Right atrium auricular region (tissue), 2 donors: ENCODE results near the gene ADAMTS2. TPM values are rescaled to one million over a fixed set of nuclear protein-coding genes. Genes with fewer than 3 reads are reported as not detected.

Source experiments
- DNase-seq: peaks from one replicate; pipeline ENCODE4 v3.0.0-alpha.2; 2019; ENCODE audit warnings: low spot score
- H3K27ac ChIP-seq, 2 donors: fragments of 200-600 bp; sonication (generic); 1 replicate in 1 of 2; 2 replicates in 1 of 2; pipeline ENCODE4 v1.5.1; 2016 to 2019
- H3K27me3 ChIP-seq, 2 donors: fragments of 200-600 bp; sonication (generic); one replicate each; pipeline versions ENCODE4 v1.5.1 to v1.6.0; 2017 to 2019
- H3K36me3 ChIP-seq: fragments of 200-600 bp; sonication (generic); one replicate; pipeline ENCODE4 v1.5.1; 2016
- H3K4me1 ChIP-seq, 2 donors: fragments of 200-600 bp; sonication (generic); one replicate each; pipeline versions ENCODE4 v1.5.1 to v1.6.0; 2017 to 2019
- H3K4me3 ChIP-seq, 2 donors: fragments of 200-600 bp; sonication (generic); 1 replicate in 1 of 2; 2 replicates in 1 of 2; pipeline ENCODE4 v1.5.1; 2017 to 2019; ENCODE audit warnings: mild to moderate bottlenecking in 1 of 2, moderate library complexity in 1 of 2
- H3K9me3 ChIP-seq, 2 donors: fragments of 200-600 bp; sonication (generic); one replicate each; pipeline ENCODE4 v1.5.1; 2019
- total RNA-seq, 2 donors: library from RNA; depleted of rRNA; stranded (reverse); fragments of >200 nt; gene quantifications; one replicate each; pipeline ENCODE4 v1.1.0, GENCODE V29; 2016
- TF ChIP-seq, protein P1 (sequence below), 2 donors: fragments of 200-600 bp; sonication (generic); IDR thresholded peaks; one replicate each; pipeline ENCODE4 v1.5.1; 2019; ENCODE audit warnings: antibody characterized with exemption in 2 of 2

The ADAMTS2 gene
- total RNA-seq, 2 donors from 2014 or later, result 13.6 to 13.7 TPM

DNA sequence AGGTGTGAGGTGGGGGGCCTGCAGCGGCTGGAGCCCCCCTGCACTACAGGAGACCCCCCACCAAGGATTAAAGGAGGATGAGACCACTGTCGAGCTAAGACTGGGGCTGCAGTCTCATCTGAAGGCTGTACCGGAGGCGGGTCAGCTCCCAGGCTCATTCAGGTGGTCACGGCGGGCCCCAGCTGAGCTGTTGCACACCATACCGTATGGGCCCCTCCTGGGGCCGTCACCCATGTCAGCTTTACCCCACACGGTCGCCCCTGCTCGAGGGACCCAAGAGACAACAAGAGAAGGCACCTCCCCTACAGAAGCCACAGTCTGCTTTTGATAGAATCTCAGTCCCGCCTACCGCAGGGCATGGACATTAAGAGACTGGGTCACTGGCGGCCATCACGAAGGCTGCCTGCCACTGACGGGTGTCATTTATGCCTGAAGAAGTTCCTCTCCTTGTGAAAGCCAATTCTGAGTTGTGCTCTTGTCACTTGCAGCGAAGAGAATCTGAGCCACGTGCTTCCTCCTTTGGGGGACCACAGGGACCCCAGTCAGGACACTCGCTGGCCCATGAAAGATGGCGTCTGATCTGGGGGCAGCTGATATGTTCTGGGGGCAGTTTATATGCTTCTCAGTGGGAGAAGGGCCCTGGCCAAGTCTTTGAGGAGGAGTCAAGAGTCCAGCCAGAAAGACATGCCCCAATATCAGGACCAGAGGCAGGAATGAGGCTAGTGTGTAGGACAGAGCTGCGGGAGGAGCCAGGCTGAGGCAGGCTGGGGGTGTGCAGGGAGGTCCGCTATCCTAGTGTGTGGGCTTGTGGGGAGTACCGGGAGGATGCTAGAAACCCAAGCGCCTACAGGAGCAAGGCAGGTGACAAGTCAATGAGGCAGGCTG, 182.7 kb downstream of the ADAMTS2 start:
- no peak overlapping the region for H3K27ac ChIP-seq
- no peak overlapping the region for H3K4me3 ChIP-seq
- no peaks in the 10 kb centered on the region for H3K36me3 ChIP-seq
- no peak for DNase-seq
- H3K4me1 ChIP-seq, result peaks cover 0 to 11% of the 10 kb centered on the region in 2 donors
- TF ChIP-seq, protein P1, sequence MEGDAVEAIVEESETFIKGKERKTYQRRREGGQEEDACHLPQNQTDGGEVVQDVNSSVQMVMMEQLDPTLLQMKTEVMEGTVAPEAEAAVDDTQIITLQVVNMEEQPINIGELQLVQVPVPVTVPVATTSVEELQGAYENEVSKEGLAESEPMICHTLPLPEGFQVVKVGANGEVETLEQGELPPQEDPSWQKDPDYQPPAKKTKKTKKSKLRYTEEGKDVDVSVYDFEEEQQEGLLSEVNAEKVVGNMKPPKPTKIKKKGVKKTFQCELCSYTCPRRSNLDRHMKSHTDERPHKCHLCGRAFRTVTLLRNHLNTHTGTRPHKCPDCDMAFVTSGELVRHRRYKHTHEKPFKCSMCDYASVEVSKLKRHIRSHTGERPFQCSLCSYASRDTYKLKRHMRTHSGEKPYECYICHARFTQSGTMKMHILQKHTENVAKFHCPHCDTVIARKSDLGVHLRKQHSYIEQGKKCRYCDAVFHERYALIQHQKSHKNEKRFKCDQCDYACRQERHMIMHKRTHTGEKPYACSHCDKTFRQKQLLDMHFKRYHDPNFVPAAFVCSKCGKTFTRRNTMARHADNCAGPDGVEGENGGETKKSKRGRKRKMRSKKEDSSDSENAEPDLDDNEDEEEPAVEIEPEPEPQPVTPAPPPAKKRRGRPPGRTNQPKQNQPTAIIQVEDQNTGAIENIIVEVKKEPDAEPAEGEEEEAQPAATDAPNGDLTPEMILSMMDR (IDR thresholded peaks at IDR 0.05), result no peak
- H3K9me3 ChIP-seq, result no peaks in the 10 kb centered on the region
- no peaks in the 10 kb centered on the region for H3K27me3 ChIP-seq

DNA sequence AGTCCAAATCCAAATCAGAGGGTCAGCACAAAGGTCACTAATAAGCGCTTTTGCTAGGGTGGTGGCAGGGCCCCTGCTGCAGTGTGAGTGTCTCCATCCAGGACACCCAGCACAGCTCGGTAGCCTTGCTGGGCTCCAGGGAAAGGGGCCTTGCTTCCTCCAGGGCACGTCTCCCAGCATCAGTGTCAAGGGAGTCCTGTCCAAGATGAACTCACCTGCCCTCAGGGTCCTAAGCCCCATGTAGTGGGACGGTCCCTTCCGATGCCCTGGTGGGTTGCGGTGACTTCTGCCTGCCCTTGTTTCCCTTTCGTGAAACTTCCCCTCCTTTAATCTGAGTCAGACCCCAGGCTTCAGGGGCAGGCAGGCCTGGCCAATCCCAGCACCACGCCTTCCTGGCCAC, 183.4 kb downstream of the ADAMTS2 start:
- Histone ChIP-seq H3K27ac (no peak overlapping the region), H3K4me1 (peaks cover 0 to 4% of the 10 kb centered on the region in 2 donors), H3K4me3 (no peak overlapping the region), H3K27me3 (no peaks in the 10 kb centered on the region), H3K36me3 (no peaks in the 10 kb centered on the region), H3K9me3 (no peaks in the 10 kb centered on the region)
- no peak for DNase-seq
- TF ChIP-seq, protein P1 (IDR thresholded peaks at IDR 0.05), result no peak

DNA sequence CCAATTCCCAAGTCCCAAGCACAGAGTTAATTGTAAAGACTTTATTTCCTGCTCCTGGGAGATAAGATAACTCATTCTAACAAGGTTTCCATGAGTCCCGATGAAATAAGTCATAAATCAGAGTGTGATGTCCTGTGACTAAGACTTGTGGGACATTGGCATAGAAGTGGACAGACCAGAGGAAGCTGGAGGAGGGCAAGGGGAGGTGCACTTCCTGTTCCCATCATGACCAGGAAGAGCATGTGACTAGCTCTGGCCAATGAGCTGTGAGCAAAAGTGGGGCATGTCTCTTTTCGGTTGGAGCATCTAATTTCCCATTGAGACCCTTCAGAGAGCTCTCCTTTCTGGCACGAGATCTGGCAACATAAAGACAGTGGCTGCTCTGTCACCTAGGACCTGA, 184.7 kb downstream of the ADAMTS2 start:
- H3K9me3 ChIP-seq, result no peaks in the 10 kb centered on the region
- no peak overlapping the region for H3K4me3 ChIP-seq
- TF ChIP-seq, protein P1 (IDR thresholded peaks at IDR 0.05), result no peak
- no peaks in the 10 kb centered on the region for H3K36me3 ChIP-seq
- DNase-seq, result no peak
- H3K4me1 ChIP-seq, result no peaks in the 10 kb centered on the region
- no peak overlapping the region for H3K27ac ChIP-seq
- no peaks in the 10 kb centered on the region for H3K27me3 ChIP-seq

DNA sequence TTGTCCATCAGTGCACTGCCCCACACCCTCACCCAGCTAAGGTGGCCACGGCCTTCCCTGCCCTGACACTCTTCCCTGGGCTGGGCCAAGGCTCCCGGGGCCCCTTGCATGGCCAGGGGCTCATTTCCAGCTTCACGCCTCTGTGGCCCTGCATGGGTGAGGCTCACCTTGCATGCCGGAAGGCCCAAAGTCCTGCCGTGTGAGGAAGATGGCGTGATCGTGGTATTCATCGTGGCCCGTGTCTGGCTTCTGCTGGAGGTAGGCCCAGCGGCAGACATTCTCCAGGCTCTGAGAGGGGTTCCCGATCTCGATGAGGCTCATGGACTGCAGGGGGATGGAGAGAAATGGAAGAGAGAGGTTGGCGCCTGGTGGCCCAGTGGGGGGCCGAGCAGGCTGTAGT, 186.7 kb downstream of the ADAMTS2 start:
- no peak overlapping the region for H3K4me3 ChIP-seq
- H3K36me3 ChIP-seq, result no peaks in the 10 kb centered on the region
- no peak for DNase-seq

DNA sequence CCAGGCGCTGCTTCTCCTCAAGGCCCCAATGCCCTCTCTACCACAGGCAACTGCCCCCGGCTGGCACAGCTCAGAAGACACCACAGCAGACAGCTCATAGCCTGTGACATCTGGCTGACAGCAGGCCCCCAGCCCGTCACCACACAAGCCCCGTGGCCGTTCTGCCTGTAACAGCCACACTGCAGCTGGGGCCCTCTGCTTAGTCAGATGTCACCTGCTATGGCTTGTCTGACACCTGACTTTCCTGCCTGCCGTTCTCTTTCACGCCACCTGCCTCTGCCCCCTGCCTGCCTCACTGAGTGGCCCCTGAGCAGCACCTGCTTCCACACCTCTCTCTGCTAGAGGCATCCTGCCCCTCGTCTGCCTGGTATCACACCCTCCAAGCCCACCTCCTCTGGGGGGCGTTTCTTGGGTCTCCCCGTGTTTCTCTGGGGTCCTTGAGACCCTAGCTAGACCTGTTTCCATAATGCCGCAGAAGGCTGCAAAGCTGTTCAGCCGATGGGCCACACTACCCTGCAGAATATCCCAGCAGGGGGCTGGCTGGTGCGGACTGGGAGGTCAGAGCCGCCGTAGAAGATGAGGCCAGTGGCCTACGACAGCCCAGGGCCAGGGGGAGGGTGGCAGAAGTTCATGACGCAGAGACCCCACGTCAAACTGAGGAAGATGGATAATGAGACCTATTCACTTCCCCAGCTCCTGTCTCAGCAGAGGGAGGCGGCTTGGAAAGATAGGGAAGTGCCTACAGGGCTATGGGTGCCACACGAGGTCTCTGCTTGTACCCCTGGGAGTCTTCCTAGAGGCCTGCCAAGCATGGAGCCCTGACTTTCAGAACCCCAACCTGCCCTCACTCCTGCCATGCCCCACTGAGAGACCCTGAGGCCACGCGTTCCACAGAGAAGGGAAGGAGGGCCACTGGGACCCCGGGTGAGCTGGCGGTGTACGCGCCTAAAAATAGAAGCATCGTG, 190.0 kb downstream of the ADAMTS2 start:
- Histone ChIP-seq H3K36me3 (no peaks in the 10 kb centered on the region), H3K9me3 (no peaks in the 10 kb centered on the region), H3K27ac (no peak overlapping the region), H3K4me1 (no peaks in the 10 kb centered on the region), H3K27me3 (no peaks in the 10 kb centered on the region), H3K4me3 (no peak overlapping the region)
- TF ChIP-seq, protein P1 (IDR thresholded peaks at IDR 0.05), result no peak
- DNase-seq, result no peak

More for the DNA sequence above, 186.7 kb downstream of the ADAMTS2 start:
- Histone ChIP-seq H3K27me3 (no peaks in the 10 kb centered on the region), H3K9me3 (no peaks in the 10 kb centered on the region), H3K27ac (no peak overlapping the region), H3K4me1 (no peaks in the 10 kb centered on the region)
- TF ChIP-seq, protein P1 (IDR thresholded peaks at IDR 0.05), result no peak
